Measurements from ENCODE around the gene AR. TPM values are rescaled to one million over a fixed set of nuclear protein-coding genes. Genes with fewer than 3 reads are reported as not detected.

Gene AR
- total and polyA plus RNA-seq, 2 of the 13 experiments (the other 11 are each of a cell fraction or from before 2014, with no cell fraction given) = not detected

DNA sequence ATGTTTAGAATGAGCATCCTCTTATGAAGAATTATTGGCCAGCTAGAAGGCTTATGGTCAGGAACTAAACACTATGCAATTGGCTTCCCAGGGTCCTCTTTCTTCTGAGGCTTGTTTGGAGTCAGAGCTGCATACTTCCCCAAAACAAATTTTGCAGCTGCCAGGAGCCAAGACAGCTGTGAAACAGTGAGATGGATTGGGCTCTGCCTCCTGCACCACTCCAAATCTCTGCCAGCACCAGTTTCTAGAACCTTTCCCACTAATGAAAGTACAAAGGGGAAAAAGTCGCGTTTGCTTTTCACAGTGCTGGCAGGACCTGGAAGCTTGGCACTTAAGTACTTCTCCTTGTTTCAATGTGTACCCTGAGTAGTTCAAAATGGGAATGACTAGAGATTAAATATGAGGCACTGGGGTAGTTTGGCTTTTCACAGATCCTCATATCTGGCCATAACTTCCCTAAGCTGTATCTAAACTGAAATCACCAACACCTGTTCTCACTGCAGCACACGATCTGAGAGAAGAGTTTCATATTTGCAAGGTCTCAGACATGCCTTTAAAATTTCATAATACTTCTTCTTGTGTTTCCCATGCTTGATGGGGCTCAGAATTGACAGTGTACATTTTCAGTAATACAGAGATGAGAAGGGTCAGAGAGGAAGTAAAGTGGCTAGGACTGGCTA, 20.7 kb upstream of the AR start (continued):
- TF ChIP-seq, protein P1, sequence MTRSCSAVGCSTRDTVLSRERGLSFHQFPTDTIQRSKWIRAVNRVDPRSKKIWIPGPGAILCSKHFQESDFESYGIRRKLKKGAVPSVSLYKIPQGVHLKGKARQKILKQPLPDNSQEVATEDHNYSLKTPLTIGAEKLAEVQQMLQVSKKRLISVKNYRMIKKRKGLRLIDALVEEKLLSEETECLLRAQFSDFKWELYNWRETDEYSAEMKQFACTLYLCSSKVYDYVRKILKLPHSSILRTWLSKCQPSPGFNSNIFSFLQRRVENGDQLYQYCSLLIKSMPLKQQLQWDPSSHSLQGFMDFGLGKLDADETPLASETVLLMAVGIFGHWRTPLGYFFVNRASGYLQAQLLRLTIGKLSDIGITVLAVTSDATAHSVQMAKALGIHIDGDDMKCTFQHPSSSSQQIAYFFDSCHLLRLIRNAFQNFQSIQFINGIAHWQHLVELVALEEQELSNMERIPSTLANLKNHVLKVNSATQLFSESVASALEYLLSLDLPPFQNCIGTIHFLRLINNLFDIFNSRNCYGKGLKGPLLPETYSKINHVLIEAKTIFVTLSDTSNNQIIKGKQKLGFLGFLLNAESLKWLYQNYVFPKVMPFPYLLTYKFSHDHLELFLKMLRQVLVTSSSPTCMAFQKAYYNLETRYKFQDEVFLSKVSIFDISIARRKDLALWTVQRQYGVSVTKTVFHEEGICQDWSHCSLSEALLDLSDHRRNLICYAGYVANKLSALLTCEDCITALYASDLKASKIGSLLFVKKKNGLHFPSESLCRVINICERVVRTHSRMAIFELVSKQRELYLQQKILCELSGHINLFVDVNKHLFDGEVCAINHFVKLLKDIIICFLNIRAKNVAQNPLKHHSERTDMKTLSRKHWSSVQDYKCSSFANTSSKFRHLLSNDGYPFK (CRISPR knock-in tag; IDR thresholded peaks at IDR 0.05; ENCODE audit: borderline replicate concordance) = no peak
- TF ChIP-seq FOSL2 (CRISPR knock-in tag; IDR thresholded peaks at IDR 0.05) = no peak
- no peak for TF ChIP-seq ZNF335 (CRISPR knock-in tag; IDR thresholded peaks at IDR 0.05)
- no peak for TF ChIP-seq ZNF367 (CRISPR knock-in tag; IDR thresholded peaks at IDR 0.05; ENCODE audit: borderline replicate concordance)
- TF ChIP-seq, protein P2, sequence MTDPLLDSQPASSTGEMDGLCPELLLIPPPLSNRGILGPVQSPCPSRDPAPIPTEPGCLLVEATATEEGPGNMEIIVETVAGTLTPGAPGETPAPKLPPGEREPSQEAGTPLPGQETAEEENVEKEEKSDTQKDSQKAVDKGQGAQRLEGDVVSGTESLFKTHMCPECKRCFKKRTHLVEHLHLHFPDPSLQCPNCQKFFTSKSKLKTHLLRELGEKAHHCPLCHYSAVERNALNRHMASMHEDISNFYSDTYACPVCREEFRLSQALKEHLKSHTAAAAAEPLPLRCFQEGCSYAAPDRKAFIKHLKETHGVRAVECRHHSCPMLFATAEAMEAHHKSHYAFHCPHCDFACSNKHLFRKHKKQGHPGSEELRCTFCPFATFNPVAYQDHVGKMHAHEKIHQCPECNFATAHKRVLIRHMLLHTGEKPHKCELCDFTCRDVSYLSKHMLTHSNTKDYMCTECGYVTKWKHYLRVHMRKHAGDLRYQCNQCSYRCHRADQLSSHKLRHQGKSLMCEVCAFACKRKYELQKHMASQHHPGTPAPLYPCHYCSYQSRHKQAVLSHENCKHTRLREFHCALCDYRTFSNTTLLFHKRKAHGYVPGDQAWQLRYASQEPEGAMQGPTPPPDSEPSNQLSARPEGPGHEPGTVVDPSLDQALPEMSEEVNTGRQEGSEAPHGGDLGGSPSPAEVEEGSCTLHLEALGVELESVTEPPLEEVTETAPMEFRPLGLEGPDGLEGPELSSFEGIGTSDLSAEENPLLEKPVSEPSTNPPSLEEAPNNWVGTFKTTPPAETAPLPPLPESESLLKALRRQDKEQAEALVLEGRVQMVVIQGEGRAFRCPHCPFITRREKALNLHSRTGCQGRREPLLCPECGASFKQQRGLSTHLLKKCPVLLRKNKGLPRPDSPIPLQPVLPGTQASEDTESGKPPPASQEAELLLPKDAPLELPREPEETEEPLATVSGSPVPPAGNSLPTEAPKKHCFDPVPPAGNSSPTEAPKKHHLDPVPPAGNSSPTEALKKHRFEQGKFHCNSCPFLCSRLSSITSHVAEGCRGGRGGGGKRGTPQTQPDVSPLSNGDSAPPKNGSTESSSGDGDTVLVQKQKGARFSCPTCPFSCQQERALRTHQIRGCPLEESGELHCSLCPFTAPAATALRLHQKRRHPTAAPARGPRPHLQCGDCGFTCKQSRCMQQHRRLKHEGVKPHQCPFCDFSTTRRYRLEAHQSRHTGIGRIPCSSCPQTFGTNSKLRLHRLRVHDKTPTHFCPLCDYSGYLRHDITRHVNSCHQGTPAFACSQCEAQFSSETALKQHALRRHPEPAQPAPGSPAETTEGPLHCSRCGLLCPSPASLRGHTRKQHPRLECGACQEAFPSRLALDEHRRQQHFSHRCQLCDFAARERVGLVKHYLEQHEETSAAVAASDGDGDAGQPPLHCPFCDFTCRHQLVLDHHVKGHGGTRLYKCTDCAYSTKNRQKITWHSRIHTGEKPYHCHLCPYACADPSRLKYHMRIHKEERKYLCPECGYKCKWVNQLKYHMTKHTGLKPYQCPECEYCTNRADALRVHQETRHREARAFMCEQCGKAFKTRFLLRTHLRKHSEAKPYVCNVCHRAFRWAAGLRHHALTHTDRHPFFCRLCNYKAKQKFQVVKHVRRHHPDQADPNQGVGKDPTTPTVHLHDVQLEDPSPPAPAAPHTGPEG (CRISPR knock-in tag; IDR thresholded peaks at IDR 0.05) = no peak
